DOHH2 (cell line): Measurements from ENCODE around the gene CD200.

Experiments
- H3F3A ChIP-seq: fragments of 200-600 bp; sonication (generic), shearing (Covaris generic); 2 replicates; pipeline ENCODE4 v1.6.0; 2016; ENCODE audit warnings: antibody characterized with exemption, mild to moderate bottlenecking; ENCODE audit not compliant: control insufficient read depth, insufficient read depth
- H3K27ac ChIP-seq: fragments of 200-600 bp; sonication (generic); 2 replicates; pipeline ENCODE4 v1.5.1; 2014; ENCODE audit warnings: low read depth, mild to moderate bottlenecking, low read length, moderate library complexity
- H3K27me3 ChIP-seq: fragments of 200-600 bp; sonication (generic); 2 replicates; pipeline ENCODE4 v1.6.1; 2014; ENCODE audit warnings: mild to moderate bottlenecking, low read length, mixed read lengths; ENCODE audit not compliant: control insufficient read depth
- H3K36me3 ChIP-seq: fragments of 200-600 bp; sonication (generic); 2 replicates; pipeline ENCODE4 v1.6.1; 2014; ENCODE audit warnings: mild to moderate bottlenecking, low read length, moderate library complexity, mixed read lengths; ENCODE audit not compliant: control insufficient read depth
- H3K4me1 ChIP-seq: fragments of 200-600 bp; sonication (generic); 2 replicates; pipeline ENCODE4 v1.6.1; 2014; ENCODE audit warnings: mild to moderate bottlenecking, low read length, mixed read lengths; ENCODE audit not compliant: control insufficient read depth
- H3K4me2 ChIP-seq: fragments of 200-600 bp; sonication (generic); 2 replicates; pipeline ENCODE4 v1.6.0; 2014; ENCODE audit warnings: mild to moderate bottlenecking, low read length, moderate library complexity
- H3K4me3 ChIP-seq: fragments of 200-600 bp; sonication (generic); 2 replicates; pipeline ENCODE4 v1.5.1; 2014; ENCODE audit warnings: mild to moderate bottlenecking, low read length, mixed read lengths
- H3K79me2 ChIP-seq: fragments of 200-600 bp; sonication (generic); 2 replicates; pipeline ENCODE4 v1.6.1; 2014; ENCODE audit warnings: mild to moderate bottlenecking, low read length, mixed read lengths; ENCODE audit not compliant: control insufficient read depth
- H3K9me2 ChIP-seq: fragments of 200-600 bp; sonication (generic); replicated peaks from 2 replicates; pipeline ENCODE4 v1.6.1; 2014; ENCODE audit warnings: mild to moderate bottlenecking, low read length, mixed read lengths; ENCODE audit not compliant: control insufficient read depth
- H3K9me3 ChIP-seq: fragments of 200-600 bp; sonication (generic); 2 replicates; pipeline ENCODE4 v1.6.1; 2014; ENCODE audit warnings: antibody characterized with exemption, low read length, mixed read lengths; ENCODE audit not compliant: control insufficient read depth, insufficient read depth
- H4K20me1 ChIP-seq: fragments of 200-600 bp; sonication (generic); 2 replicates; pipeline ENCODE4 v1.6.0; 2014; ENCODE audit warnings: low read depth, mild to moderate bottlenecking, antibody characterized with exemption, low read length, moderate library complexity; ENCODE audit not compliant: control insufficient read depth, insufficient read depth
- EZH2phosphoT487 ChIP-seq: fragments of 200-600 bp; sonication (generic); IDR thresholded peaks from 2 replicates; pipeline ENCODE4 v1.6.1; 2017; ENCODE audit warnings: borderline replicate concordance, mild to moderate bottlenecking, antibody characterized with exemption, low read length, moderate library complexity, mixed read lengths
- TF ChIP-seq, protein P1 (sequence below): fragments of 200-600 bp; sonication (generic); IDR thresholded peaks from one replicate; pipeline ENCODE4 v1.5.1; 2014; ENCODE audit warnings: antibody characterized with exemption, mild to moderate bottlenecking, low read depth, low read length; ENCODE audit not compliant: poor library complexity, severe bottlenecking

The CD200 gene

DNA sequence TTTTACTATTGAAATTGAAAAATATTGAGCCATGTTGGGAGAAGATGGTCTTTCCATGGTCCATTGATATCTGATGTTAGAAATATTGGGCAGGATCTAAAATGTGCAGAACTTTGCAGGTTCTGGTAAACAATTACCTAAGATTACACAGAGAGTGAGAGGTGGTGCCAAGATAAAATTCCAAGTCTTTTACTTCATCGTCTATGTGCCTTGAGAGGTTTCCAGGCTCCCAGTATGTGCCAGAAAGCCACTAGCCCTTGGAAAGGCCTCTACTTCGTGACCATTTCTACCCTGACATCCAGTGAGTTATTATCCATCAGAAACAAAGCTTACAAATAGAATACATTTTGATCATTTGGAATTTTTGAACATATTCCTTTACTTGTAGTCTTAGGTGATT is 27.6 kb downstream of the CD200 start:
- Histone ChIP-seq H3K79me2 (no peaks in the 10 kb centered on the region), H3K9me3 (no peaks in the 10 kb centered on the region)
- TF ChIP-seq, protein P1, sequence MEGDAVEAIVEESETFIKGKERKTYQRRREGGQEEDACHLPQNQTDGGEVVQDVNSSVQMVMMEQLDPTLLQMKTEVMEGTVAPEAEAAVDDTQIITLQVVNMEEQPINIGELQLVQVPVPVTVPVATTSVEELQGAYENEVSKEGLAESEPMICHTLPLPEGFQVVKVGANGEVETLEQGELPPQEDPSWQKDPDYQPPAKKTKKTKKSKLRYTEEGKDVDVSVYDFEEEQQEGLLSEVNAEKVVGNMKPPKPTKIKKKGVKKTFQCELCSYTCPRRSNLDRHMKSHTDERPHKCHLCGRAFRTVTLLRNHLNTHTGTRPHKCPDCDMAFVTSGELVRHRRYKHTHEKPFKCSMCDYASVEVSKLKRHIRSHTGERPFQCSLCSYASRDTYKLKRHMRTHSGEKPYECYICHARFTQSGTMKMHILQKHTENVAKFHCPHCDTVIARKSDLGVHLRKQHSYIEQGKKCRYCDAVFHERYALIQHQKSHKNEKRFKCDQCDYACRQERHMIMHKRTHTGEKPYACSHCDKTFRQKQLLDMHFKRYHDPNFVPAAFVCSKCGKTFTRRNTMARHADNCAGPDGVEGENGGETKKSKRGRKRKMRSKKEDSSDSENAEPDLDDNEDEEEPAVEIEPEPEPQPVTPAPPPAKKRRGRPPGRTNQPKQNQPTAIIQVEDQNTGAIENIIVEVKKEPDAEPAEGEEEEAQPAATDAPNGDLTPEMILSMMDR, result no peak

DNA sequence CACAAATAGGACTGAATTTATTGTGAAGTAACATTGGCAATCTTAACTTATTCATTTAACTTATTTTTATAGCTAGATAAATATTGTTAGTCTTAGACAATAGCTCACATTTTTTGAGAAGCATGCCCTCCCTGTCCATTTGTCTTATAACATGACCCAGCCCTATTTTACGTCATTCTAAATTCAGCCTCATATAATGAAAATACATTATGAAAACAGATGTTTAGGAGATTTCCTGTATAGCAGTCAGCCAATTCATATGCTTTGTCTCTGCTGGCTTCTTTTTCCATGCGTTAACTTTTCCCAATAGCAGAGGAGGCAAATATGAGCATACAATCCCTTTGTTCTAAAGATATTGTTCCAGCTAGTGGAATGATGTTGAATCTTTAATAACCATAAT is 29.3 kb downstream of the CD200 start:
- H3K27me3 ChIP-seq, result no peaks in the 10 kb centered on the region

More for the DNA sequence above, 27.6 kb downstream of the CD200 start:
- H3K36me3 ChIP-seq, result peaks cover 6% of the 10 kb centered on the region; the same call in 1 of the 2 replicates
- no peaks in the 10 kb centered on the region for H3K9me2 ChIP-seq
- no peak overlapping the region for H3K4me2 ChIP-seq
- H3K4me3 ChIP-seq, result no peak overlapping the region
- no peaks in the 10 kb centered on the region; the same call in 1 of the 2 replicates for H3K4me1 ChIP-seq
- no peaks in the 10 kb centered on the region; the same call in 1 of the 2 replicates for H3F3A ChIP-seq
- H3K27me3 ChIP-seq, result no peaks in the 10 kb centered on the region
- H4K20me1 ChIP-seq, result no peaks in the 10 kb centered on the region
- no peak overlapping the region for H3K27ac ChIP-seq

DNA sequence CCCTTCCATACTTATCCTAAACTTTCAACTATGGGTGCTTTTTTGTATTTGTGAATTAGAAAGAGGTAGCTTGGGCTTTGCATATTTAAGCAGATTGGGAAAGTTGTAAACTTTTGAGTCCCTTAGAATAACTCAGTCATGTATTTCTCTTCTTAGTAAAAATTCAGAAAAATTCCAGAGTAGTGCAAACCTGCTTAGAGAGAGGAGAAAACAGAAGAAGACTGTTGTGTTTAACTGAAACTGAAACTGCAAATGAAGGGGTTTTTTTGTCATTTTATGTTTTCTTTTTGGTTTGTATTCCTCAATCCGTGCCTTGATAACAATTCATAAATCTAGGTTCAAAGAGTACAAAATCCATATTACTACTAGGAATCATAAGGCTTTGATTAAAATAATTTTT is 31.3 kb downstream of the CD200 start:
- Histone ChIP-seq H3K4me2 (no peak overlapping the region), H3K79me2 (no peaks in the 10 kb centered on the region), H3K4me1 (no peaks in the 10 kb centered on the region), H3F3A (no peaks in the 10 kb centered on the region), H3K36me3 (peaks cover 6% of the 10 kb centered on the region; the same call in 1 of the 2 replicates), H3K9me2 (no peaks in the 10 kb centered on the region), H3K27me3 (no peaks in the 10 kb centered on the region), H3K9me3 (no peaks in the 10 kb centered on the region), H4K20me1 (no peaks in the 10 kb centered on the region), H3K4me3 (no peak overlapping the region), H3K27ac (no peak overlapping the region)
- TF ChIP-seq, protein P1, result no peak
- TF ChIP-seq EZH2phosphoT487, result no peak

More for the DNA sequence above, 29.3 kb downstream of the CD200 start:
- Histone ChIP-seq H3K4me2 (no peak overlapping the region), H3K27ac (no peak overlapping the region), H3K9me3 (no peaks in the 10 kb centered on the region), H3K4me3 (no peak overlapping the region), H3K79me2 (no peaks in the 10 kb centered on the region), H3K4me1 (no peaks in the 10 kb centered on the region; the same call in 1 of the 2 replicates), H4K20me1 (no peaks in the 10 kb centered on the region), H3K36me3 (peaks cover 6% of the 10 kb centered on the region; the same call in 1 of the 2 replicates), H3K9me2 (no peaks in the 10 kb centered on the region), H3F3A (no peaks in the 10 kb centered on the region; the same call in 1 of the 2 replicates)
- TF ChIP-seq EZH2phosphoT487, result no peak
- TF ChIP-seq, protein P1, result no peak

DNA sequence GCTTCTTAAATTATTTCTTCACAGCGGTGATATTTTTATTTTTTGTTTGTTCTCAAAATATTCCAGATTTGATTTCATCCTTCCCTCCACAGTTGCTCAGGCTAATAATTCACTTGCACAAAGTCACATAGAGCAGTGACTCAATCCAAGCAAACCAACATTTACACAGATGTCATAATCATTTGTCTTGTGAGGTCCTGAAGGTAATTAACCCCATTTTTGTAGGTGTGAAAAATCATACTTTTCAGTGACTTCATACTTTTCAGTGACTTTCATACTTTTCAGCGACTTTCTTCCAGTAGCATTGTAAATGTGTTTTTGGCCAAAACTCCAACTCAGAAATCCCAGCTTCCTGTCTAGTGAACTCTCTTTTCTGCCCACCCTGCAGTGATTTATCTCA is 32.1 kb downstream of the CD200 start:
- H3K36me3 ChIP-seq, result peaks cover 6% of the 10 kb centered on the region; the same call in 1 of the 2 replicates
- H3K27me3 ChIP-seq, result no peaks in the 10 kb centered on the region
- H3K27ac ChIP-seq, result no peak overlapping the region

More for the DNA sequence above, 32.1 kb downstream of the CD200 start:
- no peaks in the 10 kb centered on the region for H3F3A ChIP-seq
- H4K20me1 ChIP-seq, result no peaks in the 10 kb centered on the region
- no peaks in the 10 kb centered on the region for H3K9me2 ChIP-seq
- H3K4me2 ChIP-seq, result no peak overlapping the region
- TF ChIP-seq, protein P1, result no peak
- no peak for TF ChIP-seq EZH2phosphoT487
- no peak overlapping the region for H3K4me3 ChIP-seq
- no peaks in the 10 kb centered on the region for H3K4me1 ChIP-seq
- H3K79me2 ChIP-seq, result no peaks in the 10 kb centered on the region
- no peaks in the 10 kb centered on the region for H3K9me3 ChIP-seq
